Colonic mucosa (tissue), 4 donors: ENCODE measurements around the gene LRRC9. TPM values are rescaled to one million over a fixed set of nuclear protein-coding genes. Genes with fewer than 3 reads are reported as not detected.
"Not testable (repeated sequence)": the region's sequence is repeated elsewhere in the genome, so short reads cannot be mapped to it uniquely, and the experiment has no call there.

Experiments used
- DNase-seq: peaks from one replicate; pipeline ENCODE4 v3.0.0-alpha.2; 2020
- H3K27ac ChIP-seq: fragments of 200-600 bp; one replicate; pipeline ENCODE4 v1.8.0; 2021
- H3K27me3 ChIP-seq: fragments of 200-600 bp; one replicate; pipeline ENCODE4 v1.8.0; 2021
- H3K36me3 ChIP-seq: fragments of 200-600 bp; one replicate; pipeline ENCODE4 v1.8.0; 2021
- H3K4me1 ChIP-seq: fragments of 200-600 bp; one replicate; pipeline ENCODE4 v1.8.0; 2021; ENCODE audit warnings: mild to moderate bottlenecking
- H3K4me3 ChIP-seq: fragments of 200-600 bp; one replicate; pipeline ENCODE4 v1.8.0; 2021
- H3K9ac ChIP-seq, 2 donors: one replicate each; pipeline ENCODE4 v1.7.0; 2013; ENCODE audit warnings: control low read depth in 2 of 2, low read depth in 2 of 2, low read length in 2 of 2
- H3K9me3 ChIP-seq: fragments of 200-600 bp; one replicate; pipeline ENCODE4 v1.8.0; 2021
- intact Hi-C: fragments of 100-400 bp; cut with DNase I; formaldehyde crosslinking; loops from one replicate; pipeline ENCODE4 v1.14.1; 2022
- total RNA-seq, 2 donors: library from RNA; stranded (reverse); fragmentation: NEBNext Ultra II Directional in 1 of 2; extraction: Animal tissue kit (Norgen Biotek cat#: 25700) in 1 of 2; gene quantifications; one replicate each; pipeline ENCODE4 v1.2.1, GENCODE V29; 2021
- TF ChIP-seq, protein P1 (sequence below): fragments of 200-600 bp; IDR thresholded peaks from one replicate; pipeline ENCODE4 v1.8.0; 2022; ENCODE audit warnings: antibody characterized with exemption, mild to moderate bottlenecking
- donor health status: healthy.
- donor health status: DM: no; HTN: no; CAD: no.
- donor health status: DM: no; HTN: no; CAD: no.

LRRC9 gene
- total RNA-seq, 2 donors from 2014 or later: 0.20 TPM; not detected in 1

DNA sequence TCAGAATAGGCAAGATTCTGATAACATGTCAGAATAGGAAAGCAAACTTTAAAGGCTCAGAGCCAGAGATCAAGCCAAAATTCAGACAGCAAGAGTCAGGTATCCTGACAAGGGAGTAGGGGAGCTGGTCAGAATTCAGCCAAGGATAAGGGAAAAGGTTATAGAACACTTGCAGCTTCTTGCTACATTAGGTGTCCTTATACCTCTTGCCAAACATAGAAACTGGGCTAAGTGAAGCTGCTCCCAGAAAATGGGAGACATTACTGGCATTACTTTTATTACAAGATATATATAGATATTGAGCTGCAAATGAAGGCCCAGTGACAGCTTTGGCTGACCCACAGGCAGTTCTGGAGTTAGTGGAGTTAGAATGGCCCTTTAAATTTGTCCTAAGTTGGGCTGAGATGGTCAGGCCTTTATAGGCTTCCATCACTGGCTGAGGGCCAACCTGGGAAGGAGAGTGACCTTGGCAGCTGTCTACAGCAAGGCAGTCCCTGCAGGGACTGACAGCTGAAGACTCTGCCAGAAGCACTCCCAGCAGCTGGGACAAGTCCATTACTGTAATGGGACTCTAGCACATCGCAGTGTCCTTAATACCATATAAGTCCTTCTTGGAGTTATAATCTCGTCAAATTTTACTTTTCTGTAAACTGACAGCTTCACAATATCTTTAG lies 83.0 kb downstream of the LRRC9 start:
- TF ChIP-seq, protein P1, sequence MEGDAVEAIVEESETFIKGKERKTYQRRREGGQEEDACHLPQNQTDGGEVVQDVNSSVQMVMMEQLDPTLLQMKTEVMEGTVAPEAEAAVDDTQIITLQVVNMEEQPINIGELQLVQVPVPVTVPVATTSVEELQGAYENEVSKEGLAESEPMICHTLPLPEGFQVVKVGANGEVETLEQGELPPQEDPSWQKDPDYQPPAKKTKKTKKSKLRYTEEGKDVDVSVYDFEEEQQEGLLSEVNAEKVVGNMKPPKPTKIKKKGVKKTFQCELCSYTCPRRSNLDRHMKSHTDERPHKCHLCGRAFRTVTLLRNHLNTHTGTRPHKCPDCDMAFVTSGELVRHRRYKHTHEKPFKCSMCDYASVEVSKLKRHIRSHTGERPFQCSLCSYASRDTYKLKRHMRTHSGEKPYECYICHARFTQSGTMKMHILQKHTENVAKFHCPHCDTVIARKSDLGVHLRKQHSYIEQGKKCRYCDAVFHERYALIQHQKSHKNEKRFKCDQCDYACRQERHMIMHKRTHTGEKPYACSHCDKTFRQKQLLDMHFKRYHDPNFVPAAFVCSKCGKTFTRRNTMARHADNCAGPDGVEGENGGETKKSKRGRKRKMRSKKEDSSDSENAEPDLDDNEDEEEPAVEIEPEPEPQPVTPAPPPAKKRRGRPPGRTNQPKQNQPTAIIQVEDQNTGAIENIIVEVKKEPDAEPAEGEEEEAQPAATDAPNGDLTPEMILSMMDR: no peak
- intact Hi-C loops: no loop called here
- Histone ChIP-seq H3K27me3 (no peaks in the 10 kb centered on the region), H3K4me1 (no peaks in the 10 kb centered on the region), H3K36me3 (no peaks in the 10 kb centered on the region), H3K27ac (no peak overlapping the region), H3K4me3 (no peak overlapping the region), H3K9me3 (no peaks in the 10 kb centered on the region), H3K9ac (no peak overlapping the region)
- no peak for DNase-seq

DNA sequence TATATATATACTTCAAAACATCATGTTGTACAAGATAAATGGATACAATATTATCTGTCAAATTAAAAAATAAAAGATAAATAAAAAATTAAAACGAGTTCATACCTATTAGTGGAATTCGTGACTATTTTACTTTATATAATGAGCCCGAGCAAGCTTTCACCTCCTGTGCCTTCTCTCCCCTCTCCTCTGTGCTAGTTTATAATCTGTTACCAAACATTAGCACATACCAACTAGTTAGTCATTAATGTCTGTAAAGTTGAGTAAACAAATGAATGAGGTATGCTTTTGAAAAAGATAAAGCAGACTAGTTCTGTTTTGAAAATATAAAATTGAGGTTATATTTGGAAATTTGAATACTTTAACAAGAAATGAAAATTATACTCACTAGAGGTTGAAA lies 84.0 kb downstream of the LRRC9 start:
- intact Hi-C loops: no loop called here
- H3K4me1 ChIP-seq: no peaks in the 10 kb centered on the region
- H3K27me3 ChIP-seq: no peaks in the 10 kb centered on the region
- no peaks in the 10 kb centered on the region for H3K36me3 ChIP-seq
- DNase-seq: no peak
- H3K4me3 ChIP-seq: no peak overlapping the region
- H3K9ac ChIP-seq: no peak overlapping the region
- H3K27ac ChIP-seq: no peak overlapping the region
- H3K9me3 ChIP-seq: no peaks in the 10 kb centered on the region
- TF ChIP-seq, protein P1: no peak

GRCh38 chr14:60008042-60008441 lies 88.1 kb downstream of the LRRC9 start:
- TF ChIP-seq, protein P1: no peak
- Histone ChIP-seq H3K27me3 (no peaks in the 10 kb centered on the region), H3K9me3 (no peaks in the 10 kb centered on the region), H3K9ac (no peak overlapping the region), H3K4me3 (no peak overlapping the region), H3K36me3 (no peaks in the 10 kb centered on the region), H3K4me1 (no peaks in the 10 kb centered on the region), H3K27ac (no peak overlapping the region)
- intact Hi-C loops: no loop called here
- no peak for DNase-seq

GRCh38 chr14:60010263-60010662 lies 90.3 kb downstream of the LRRC9 start:
- H3K27me3 ChIP-seq, H3K4me1 ChIP-seq, H3K27ac ChIP-seq, H3K9me3 ChIP-seq, intact Hi-C loops, DNase-seq, H3K4me3 ChIP-seq, H3K9ac ChIP-seq, H3K36me3 ChIP-seq: not testable (repeated sequence)

GRCh38 chr14:60014402-60014801 lies 94.5 kb downstream of the LRRC9 start:
- intact Hi-C loops: no loop called here
- Histone ChIP-seq H3K36me3 (no peaks in the 10 kb centered on the region), H3K4me3 (no peak overlapping the region), H3K4me1 (no peaks in the 10 kb centered on the region), H3K27ac (no peak overlapping the region), H3K27me3 (no peaks in the 10 kb centered on the region), H3K9ac (no peak overlapping the region), H3K9me3 (no peaks in the 10 kb centered on the region)
- TF ChIP-seq, protein P1: no peak
- no peak for DNase-seq

- no peak overlapping the region for H3K9ac ChIP-seq
- intact Hi-C loops: no loop called here
- no peaks in the 10 kb centered on the region for H3K4me1 ChIP-seq
- no peaks in the 10 kb centered on the region for H3K27me3 ChIP-seq
- H3K9me3 ChIP-seq: no peaks in the 10 kb centered on the region
- no peaks in the 10 kb centered on the region for H3K36me3 ChIP-seq
- no peak for DNase-seq
- H3K4me3 ChIP-seq: no peak overlapping the region
- TF ChIP-seq, protein P1: no peak
- no peak overlapping the region for H3K27ac ChIP-seq
These were observed 101.7 kb downstream of the LRRC9 start for GRCh38 chr14:60021619-60022018.
